SK-N-SH treated with all-trans-retinoic acid at 6 μM for 48 hours (cell line): Measurements from ENCODE around the gene SLC1A4.

Source experiments
- ARNTL ChIP-seq: fragments of 450-650 bp; formaldehyde crosslinking; IDR thresholded peaks from 2 replicates; pipeline ENCODE4 v1.5.0; 2020; ENCODE audit warnings: low read depth, mild to moderate bottlenecking, moderate library complexity, borderline replicate concordance
- ZFP30 ChIP-seq: fragments of 450-650 bp; formaldehyde crosslinking; IDR thresholded peaks from 2 replicates; pipeline ENCODE4 v1.5.0; 2022; ENCODE audit warnings: mild to moderate bottlenecking, moderate library complexity
- TF ChIP-seq, protein P1 (sequence below): fragments of 250-450 bp; sonication (Bioruptor Pico); IDR thresholded peaks from 2 replicates; pipeline ENCODE4 v1.8.0; 2020; ENCODE audit warnings: mild to moderate bottlenecking, moderate library complexity, borderline replicate concordance
- TF ChIP-seq, protein P2 (sequence below): fragments of 250-450 bp; sonication (Bioruptor Pico); IDR thresholded peaks from 2 replicates; pipeline ENCODE4 v1.5.1; 2020; ENCODE audit warnings: low read depth, mild to moderate bottlenecking, moderate library complexity
- TF ChIP-seq, protein P3 (sequence below): fragments of 250-450 bp; sonication (Bioruptor Pico); IDR thresholded peaks from 2 replicates; pipeline ENCODE4 v1.8.0; 2021; ENCODE audit warnings: low read depth, mild to moderate bottlenecking, moderate library complexity, borderline replicate concordance

DNA sequence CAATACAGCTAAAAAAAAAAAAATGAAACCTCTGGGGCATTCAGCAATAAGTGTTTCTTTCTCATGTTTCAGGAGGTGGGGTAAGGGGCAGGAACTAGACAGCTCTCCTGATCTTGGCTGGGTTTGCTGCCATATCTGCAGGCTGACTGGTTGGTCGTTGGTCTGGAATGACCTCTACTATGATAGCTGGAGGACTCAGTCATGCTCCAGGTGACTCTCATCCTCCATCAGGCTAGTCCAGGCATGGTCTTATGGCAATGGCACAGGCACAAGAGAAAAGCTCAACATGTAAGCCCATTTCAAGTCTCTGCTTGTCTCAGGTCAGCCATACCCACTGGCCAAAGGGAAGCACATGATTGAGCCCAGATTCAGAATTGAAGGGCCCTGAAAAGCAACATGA is 9.5 kb upstream of the SLC1A4 start:
- TF ChIP-seq, protein P1, sequence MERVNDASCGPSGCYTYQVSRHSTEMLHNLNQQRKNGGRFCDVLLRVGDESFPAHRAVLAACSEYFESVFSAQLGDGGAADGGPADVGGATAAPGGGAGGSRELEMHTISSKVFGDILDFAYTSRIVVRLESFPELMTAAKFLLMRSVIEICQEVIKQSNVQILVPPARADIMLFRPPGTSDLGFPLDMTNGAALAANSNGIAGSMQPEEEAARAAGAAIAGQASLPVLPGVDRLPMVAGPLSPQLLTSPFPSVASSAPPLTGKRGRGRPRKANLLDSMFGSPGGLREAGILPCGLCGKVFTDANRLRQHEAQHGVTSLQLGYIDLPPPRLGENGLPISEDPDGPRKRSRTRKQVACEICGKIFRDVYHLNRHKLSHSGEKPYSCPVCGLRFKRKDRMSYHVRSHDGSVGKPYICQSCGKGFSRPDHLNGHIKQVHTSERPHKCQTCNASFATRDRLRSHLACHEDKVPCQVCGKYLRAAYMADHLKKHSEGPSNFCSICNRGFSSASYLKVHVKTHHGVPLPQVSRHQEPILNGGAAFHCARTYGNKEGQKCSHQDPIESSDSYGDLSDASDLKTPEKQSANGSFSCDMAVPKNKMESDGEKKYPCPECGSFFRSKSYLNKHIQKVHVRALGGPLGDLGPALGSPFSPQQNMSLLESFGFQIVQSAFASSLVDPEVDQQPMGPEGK (CRISPR knock-in tag), result no peak
- TF ChIP-seq ZFP30 (CRISPR knock-in tag) (no peak), ARNTL (CRISPR knock-in tag) (no peak)
- TF ChIP-seq, protein P2, sequence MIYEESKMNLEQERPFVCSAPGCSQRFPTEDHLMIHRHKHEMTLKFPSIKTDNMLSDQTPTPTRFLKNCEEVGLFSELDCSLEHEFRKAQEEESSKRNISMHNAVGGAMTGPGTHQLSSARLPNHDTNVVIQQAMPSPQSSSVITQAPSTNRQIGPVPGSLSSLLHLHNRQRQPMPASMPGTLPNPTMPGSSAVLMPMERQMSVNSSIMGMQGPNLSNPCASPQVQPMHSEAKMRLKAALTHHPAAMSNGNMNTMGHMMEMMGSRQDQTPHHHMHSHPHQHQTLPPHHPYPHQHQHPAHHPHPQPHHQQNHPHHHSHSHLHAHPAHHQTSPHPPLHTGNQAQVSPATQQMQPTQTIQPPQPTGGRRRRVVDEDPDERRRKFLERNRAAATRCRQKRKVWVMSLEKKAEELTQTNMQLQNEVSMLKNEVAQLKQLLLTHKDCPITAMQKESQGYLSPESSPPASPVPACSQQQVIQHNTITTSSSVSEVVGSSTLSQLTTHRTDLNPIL (CRISPR knock-in tag), result no peak
- TF ChIP-seq, protein P3, sequence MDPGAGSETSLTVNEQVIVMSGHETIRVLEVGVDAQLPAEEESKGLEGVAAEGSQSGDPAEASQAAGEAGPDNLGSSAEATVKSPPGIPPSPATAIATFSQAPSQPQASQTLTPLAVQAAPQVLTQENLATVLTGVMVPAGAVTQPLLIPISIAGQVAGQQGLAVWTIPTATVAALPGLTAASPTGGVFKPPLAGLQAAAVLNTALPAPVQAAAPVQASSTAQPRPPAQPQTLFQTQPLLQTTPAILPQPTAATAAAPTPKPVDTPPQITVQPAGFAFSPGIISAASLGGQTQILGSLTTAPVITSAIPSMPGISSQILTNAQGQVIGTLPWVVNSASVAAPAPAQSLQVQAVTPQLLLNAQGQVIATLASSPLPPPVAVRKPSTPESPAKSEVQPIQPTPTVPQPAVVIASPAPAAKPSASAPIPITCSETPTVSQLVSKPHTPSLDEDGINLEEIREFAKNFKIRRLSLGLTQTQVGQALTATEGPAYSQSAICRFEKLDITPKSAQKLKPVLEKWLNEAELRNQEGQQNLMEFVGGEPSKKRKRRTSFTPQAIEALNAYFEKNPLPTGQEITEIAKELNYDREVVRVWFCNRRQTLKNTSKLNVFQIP (CRISPR knock-in tag), result no peak
